GM19193 (cell line): ENCODE measurements around the gene FRMD5.

Source experiments
- POLR2A ChIP-seq: IDR thresholded peaks from 4 replicates; pipeline ENCODE4 v1.6.1; 2011; ENCODE audit not compliant: insufficient read depth, insufficient read length; ENCODE audit errors: extremely low read depth

The FRMD5 gene

DNA sequence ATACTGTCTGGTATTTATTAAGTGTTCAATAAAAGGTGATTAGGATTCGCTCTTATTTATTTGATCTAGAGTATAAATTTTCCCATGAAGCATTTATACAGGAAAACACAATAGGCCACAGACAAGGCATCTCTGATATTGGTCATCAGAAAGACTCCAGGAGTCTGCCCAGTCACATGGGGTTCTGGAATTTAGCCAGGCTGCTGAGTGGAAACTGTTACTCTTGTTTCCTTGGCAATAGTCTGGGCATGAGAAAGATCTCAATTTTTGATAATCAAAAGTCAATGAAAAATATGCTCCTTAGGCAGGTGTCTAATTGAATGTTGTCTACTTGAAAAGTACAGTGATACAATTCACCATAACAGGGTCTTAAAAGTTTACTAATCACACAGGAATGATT is 161.2 kb downstream of the FRMD5 start:
- no peak for TF ChIP-seq POLR2A

DNA sequence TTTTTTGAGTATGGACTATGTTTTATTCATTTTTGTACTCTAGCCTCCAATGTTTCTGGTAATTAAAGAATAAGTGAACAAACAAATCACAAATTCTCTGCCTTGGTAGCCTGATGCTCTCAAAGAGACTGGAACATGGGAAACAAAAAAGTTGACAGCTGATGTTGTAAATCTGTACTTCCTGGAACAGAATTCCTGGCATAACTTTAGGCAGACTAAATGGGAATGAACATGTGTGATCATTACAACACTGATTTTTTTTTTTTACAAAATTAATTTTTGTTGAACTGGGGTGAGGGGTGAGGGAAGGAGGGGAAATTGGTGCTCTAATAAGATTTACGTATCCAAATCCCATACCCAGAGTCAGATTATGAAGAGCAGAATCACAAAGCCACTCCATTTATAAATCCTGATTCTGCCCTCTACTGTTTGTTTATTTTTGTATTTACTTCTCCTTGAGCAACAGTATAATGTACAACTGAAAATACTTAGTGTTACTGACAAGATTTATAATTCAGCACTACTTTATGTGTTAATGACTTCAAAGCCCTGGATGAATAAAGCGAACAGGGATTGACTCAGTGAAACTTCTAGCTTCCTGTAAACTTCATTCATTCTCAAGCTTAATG is 165.0 kb downstream of the FRMD5 start:
- TF ChIP-seq POLR2A, result no peak

- no peak for TF ChIP-seq POLR2A
Observed at GRCh38 chr15:44029003-44029402, 166.1 kb downstream of the FRMD5 start.

GRCh38 chr15:44028349-44028748 is 166.7 kb downstream of the FRMD5 start:
- no peak for TF ChIP-seq POLR2A

GRCh38 chr15:44024155-44024554 is 170.9 kb downstream of the FRMD5 start:
- no peak for TF ChIP-seq POLR2A

- no peak for TF ChIP-seq POLR2A
Observed at GRCh38 chr15:44023176-44023575, 171.9 kb downstream of the FRMD5 start.

DNA sequence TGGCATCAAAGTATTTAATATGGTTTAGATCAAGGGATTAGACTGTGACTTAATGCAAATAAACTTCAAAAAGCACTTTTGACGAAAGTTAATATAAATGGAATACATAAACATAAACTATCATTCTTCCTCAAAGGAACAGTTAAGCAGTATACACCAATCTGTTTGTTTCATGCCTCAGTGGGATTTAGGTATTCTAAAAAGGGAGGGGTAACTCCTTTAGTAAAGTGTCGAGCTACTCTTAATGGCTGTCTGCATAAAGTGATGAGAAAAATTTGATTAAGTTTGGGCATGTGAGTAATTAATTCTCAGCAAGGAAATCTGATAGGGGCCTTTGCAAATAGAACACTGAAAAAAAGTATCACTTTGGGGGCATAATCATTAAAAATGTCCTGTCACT is 176.9 kb downstream of the FRMD5 start:
- no peak for TF ChIP-seq POLR2A

- no peak for TF ChIP-seq POLR2A
Observed at GRCh38 chr15:44015545-44016305, 179.3 kb downstream of the FRMD5 start.

- TF ChIP-seq POLR2A, result no peak
Observed at GRCh38 chr15:44011238-44011854, 183.7 kb downstream of the FRMD5 start.

GRCh38 chr15:44010089-44010488 is 185.0 kb downstream of the FRMD5 start:
- TF ChIP-seq POLR2A, result no peak

DNA sequence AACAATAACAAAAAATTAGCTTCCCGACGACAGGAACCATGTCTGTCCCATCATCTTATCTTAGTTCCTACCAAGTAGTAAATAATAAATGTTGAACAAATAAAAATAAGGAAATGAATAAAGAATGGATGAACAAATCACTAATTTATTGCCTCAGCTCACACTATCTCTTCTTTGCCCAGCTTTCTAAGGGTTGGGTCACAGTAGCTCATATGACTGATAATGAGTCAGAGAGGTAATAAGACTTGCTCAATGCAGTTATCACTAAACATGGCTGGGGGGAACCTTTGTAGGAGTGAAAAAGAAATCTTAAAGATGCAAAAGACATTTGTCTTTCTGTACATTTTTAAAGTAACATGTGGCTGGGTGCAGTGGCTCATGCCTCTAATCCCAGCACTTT is 186.0 kb downstream of the FRMD5 start:
- TF ChIP-seq POLR2A, result no peak

- no peak for TF ChIP-seq POLR2A
Observed at GRCh38 chr15:43998607-43999006, 196.5 kb downstream of the FRMD5 start.

DNA sequence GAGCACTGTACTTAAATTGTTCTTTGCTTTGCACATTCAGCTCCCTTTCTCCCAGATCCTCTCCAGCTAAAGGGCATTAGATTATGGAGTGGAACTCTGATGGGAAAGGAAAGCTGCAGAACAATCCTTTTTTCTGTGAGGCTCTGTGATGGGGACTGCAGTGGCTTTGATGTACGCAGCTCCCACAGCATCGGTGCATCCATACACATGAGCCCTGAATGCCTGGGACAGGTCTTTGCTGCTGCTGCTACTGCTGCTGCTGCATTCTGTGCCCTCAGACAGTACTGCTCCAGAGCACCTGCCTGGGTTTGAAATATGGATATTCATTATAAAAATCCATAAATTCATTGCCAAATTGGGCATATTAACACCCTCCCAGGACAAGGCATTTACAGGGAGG is 203.9 kb downstream of the FRMD5 start:
- TF ChIP-seq POLR2A, result no peak

DNA sequence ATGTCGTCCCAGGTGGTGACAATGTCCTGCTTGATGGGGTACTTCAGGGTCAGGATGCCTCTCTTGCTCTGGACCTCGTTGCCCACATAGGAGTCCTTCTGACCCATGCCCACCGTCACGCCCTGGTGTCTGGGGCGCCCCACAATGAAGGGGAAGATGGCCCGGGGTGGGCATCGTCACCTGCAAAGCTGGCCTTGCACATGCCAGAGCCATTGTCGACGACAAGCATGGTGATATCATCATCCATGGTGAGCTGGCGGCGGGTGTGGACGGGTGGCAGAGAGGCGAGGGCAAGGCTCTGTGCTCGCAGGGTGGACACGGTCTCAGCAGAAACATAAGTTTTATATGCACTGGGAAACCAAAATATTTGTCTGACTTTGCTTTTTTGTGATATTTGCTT is 205.1 kb downstream of the FRMD5 start:
- TF ChIP-seq POLR2A, result no peak

DNA sequence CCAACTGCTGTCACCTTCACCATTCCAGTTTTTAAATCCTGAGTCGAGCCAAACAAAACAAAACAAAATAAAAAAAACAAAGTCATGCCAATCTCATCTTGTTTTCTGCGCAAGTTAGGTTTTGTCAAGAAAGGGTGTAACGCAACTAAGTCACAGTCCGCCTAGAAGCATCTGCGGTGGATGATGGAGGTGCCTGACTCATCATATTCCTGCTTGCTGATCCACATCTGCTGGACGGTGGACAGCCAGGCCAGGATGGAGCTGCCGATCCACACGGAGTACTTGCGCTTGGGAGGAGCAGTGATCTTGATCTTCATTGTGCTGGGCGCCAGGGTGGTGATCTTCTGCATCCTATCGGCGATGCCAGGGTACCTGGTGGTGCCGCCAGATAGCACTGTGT is 206.2 kb downstream of the FRMD5 start:
- TF ChIP-seq POLR2A, result no peak

GRCh38 chr15:43987924-43988323 is 207.1 kb downstream of the FRMD5 start:
- no peak for TF ChIP-seq POLR2A
